ENCODE measurements around the gene ENO2. TPM values are rescaled to one million over a fixed set of nuclear protein-coding genes. Genes with fewer than 3 reads are reported as not detected.
A peak's percentile ranks its signal among the peaks of the same experiment; 100 is the strongest.

The ENO2 gene
- total and polyA plus RNA-seq, 8 donors: 9.3 to 50.0 (median 15.5) TPM

GRCh38 chr12:6936636-6937480, 22.5 kb downstream of the ENO2 start:
- Histone ChIP-seq H3K27ac (peak overlapping the region; percentile 93 to 94), H3K4me1 (peaks cover 21 to 62% of the 10 kb centered on the region in 2 donors), H3K27me3 (no peaks in the 10 kb centered on the region), H3K4me3 (peak overlapping the region; percentile 56 to 63), H3K36me3 (peaks cover 0 to 67% of the 10 kb centered on the region in 2 donors), H3K9me3 (no peaks in the 10 kb centered on the region)
- intact Hi-C loops (cut with DNase I): no loop called here
- DNase-seq (peak in 2 of 4 donors; percentile 54 to 83), ATAC-seq (peak; percentile 9)
- TF ChIP-seq CTCF (IDR thresholded peaks at IDR 0.05): no peak

- Histone ChIP-seq H3K4me3 (peak overlapping the region; percentile 56 to 63), H3K4me1 (peaks cover 15 to 62% of the 10 kb centered on the region in 2 donors), H3K27me3 (no peaks in the 10 kb centered on the region), H3K36me3 (peaks cover 0 to 68% of the 10 kb centered on the region in 2 donors), H3K9me3 (no peaks in the 10 kb centered on the region), H3K27ac (peak overlapping the region; percentile 93 to 94)
- peak; percentile 91 to 99 (median 96) for DNase-seq
- TF ChIP-seq CTCF (IDR thresholded peaks at IDR 0.05): peak; percentile 92 to 97
- peak; percentile 91 for ATAC-seq
- intact Hi-C loops (cut with DNase I): no loop called here
Observed at GRCh38 chr12:6937481-6938352, 23.3 kb downstream of the ENO2 start.

GRCh38 chr12:6938353-6939190, 24.2 kb downstream of the ENO2 start:
- DNase-seq (peak in 2 of 4 donors; percentile 37 to 76), ATAC-seq (no peak)
- peaks cover 0 to 68% of the 10 kb centered on the region in 2 donors for H3K36me3 ChIP-seq
- peak in 1 of 2 donors; percentile 31 for TF ChIP-seq CTCF (IDR thresholded peaks at IDR 0.05)
- intact Hi-C loops (cut with DNase I): no loop called here
- no peaks in the 10 kb centered on the region for H3K9me3 ChIP-seq
- H3K27ac ChIP-seq: peak overlapping the region; percentile 93 to 94
- H3K27me3 ChIP-seq: no peaks in the 10 kb centered on the region
- H3K4me1 ChIP-seq: peaks cover 13 to 63% of the 10 kb centered on the region in 2 donors
- peak overlapping the region; percentile 56 to 63 for H3K4me3 ChIP-seq

GRCh38 chr12:6939191-6939540, 24.8 kb downstream of the ENO2 start:
- no peaks in the 10 kb centered on the region for H3K9me3 ChIP-seq
- H3K27ac ChIP-seq: peak overlapping the region in 1 of 2 donors; percentile 94
- H3K27me3 ChIP-seq: no peaks in the 10 kb centered on the region
- TF ChIP-seq CTCF (IDR thresholded peaks at IDR 0.05): no peak
- DNase-seq (no peak), ATAC-seq (no peak)
- peaks cover 13 to 63% of the 10 kb centered on the region in 2 donors for H3K4me1 ChIP-seq
- H3K4me3 ChIP-seq: no peak overlapping the region
- H3K36me3 ChIP-seq: peaks cover 0 to 62% of the 10 kb centered on the region in 2 donors
- intact Hi-C loops (cut with DNase I): no loop called here

Measured in left lung (tissue), 10 donors.